ENCODE data around the gene LGALS1. TPM values are rescaled to one million over a fixed set of nuclear protein-coding genes. Genes with fewer than 3 reads are reported as not detected.
A peak's percentile ranks its signal among the peaks of the same experiment; 100 is the strongest.

The LGALS1 gene
- total RNA-seq, 3 donors from 2014 or later, result 621 to 2,412 (median 641) TPM

DNA sequence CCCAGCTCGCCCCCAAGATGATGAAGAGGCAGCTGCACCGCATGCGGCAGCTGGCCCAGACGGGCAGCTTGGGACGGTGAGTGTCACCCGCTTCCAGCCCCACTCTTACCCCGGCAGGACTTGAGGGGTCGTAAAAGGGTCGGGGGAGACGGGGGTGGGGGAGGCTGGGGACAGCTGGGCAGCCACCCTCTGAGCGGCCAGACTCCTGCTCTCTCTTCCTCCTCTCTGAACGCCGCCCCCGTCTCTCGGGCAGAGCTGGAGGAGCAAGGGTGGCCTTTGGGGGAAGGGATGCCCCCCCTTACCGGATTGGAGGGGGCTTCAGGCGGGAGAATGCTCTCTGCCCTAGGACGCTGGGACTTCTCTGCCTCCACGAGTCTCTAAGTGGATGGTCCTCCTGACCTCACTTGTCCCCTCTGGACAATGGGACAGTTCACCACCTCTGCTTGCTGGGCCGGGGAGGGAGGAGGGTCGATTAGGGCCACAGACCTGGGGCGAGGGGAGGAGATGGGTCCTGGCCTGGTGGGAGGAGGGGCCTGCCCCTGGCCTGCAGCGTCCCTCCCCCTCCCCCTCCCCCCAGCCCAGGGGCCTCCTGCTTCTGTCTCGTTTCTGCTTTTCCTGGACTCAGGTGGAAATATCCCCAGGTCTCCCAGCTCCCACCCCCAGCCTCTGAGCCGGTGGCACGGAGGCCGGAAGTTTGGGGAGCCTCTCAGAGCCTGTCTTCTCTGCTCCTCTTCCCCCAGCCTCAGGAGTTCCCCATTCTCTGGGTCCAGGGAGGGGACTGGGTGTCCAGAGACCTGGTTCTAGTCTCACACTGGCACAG, 35.5 kb upstream of the LGALS1 start:
- H3K27ac ChIP-seq, result peak overlapping the region; percentile 75 to 91
- no peaks in the 10 kb centered on the region for H3K9me3 ChIP-seq
- no peak for DNase-seq (ENCODE audit: low spot score in 2 of 2)
- intact Hi-C loops (cut with DNase I; ENCODE audit: low total_unique reads), result loop anchor here (5.0 kb wide), 1 partner anchor 377 kb away; no protein-coding TSS in a partner anchor
- H3K4me3 ChIP-seq, result peak overlapping the region; percentile 52 to 97 (median 79)
- peaks cover 11 to 20% of the 10 kb centered on the region in 2 donors for H3K4me1 ChIP-seq
- H3K36me3 ChIP-seq, result no peaks in the 10 kb centered on the region
- TF ChIP-seq POLR2AphosphoS5 (IDR thresholded peaks at IDR 0.05) (no peak), POLR2A (IDR thresholded peaks at IDR 0.05) (no peak)
- TF ChIP-seq, protein P1, sequence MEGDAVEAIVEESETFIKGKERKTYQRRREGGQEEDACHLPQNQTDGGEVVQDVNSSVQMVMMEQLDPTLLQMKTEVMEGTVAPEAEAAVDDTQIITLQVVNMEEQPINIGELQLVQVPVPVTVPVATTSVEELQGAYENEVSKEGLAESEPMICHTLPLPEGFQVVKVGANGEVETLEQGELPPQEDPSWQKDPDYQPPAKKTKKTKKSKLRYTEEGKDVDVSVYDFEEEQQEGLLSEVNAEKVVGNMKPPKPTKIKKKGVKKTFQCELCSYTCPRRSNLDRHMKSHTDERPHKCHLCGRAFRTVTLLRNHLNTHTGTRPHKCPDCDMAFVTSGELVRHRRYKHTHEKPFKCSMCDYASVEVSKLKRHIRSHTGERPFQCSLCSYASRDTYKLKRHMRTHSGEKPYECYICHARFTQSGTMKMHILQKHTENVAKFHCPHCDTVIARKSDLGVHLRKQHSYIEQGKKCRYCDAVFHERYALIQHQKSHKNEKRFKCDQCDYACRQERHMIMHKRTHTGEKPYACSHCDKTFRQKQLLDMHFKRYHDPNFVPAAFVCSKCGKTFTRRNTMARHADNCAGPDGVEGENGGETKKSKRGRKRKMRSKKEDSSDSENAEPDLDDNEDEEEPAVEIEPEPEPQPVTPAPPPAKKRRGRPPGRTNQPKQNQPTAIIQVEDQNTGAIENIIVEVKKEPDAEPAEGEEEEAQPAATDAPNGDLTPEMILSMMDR (IDR thresholded peaks at IDR 0.05), result no peak
- H3K27me3 ChIP-seq, result no peaks in the 10 kb centered on the region

DNA sequence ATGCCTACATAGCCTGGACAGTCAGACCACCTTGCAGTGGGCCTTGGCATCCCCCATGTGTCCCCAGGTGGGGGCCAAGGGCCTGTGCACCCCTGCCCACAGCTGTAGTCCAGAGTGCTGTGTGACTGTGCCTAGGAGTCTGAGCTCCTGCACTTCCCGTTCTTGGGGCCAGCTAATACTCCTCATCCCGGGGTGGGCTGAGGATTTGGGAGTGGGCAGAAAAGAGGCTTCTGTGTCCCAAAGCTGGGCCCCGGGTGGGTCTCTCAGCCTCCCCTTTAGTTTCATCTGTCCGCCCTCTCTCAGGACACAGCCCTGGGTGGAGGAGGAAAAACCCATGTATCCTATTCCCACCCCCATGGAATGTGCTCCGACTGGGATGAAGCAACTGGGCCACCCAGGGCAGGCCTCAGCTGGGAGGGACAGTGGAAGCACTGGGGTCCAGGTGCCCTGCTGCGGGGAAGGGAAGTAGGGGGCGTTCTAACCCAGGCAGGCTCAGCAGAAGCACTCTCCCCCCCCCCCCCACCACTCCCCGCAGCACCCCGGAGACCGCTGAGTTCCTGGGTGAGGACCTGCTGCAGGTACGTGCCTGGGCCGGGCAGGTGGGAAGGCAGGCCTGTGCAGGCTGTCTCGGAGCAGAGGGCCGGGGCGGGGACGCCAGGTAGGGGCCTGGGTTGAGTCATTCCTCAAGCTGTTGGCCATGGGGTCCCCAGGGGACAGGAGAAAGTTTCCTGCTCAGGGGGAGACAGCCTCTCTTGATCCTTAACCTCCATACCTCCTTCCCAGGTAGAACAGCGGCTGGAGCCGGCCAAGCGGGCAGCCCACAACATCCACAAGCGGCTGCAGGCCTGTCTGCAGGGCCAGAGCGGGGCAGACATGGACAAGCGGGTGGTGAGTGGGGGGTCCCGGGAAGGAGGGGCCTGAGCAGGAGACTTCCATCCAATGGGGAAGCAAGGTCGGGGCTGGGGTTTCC, 34.6 kb upstream of the LGALS1 start:
- Histone ChIP-seq H3K4me1 (peaks cover 8 to 20% of the 10 kb centered on the region in 2 donors), H3K4me3 (peak overlapping the region; percentile 52 to 97 (median 79)), H3K36me3 (no peaks in the 10 kb centered on the region), H3K9me3 (no peaks in the 10 kb centered on the region), H3K27me3 (no peaks in the 10 kb centered on the region), H3K27ac (peak overlapping the region; percentile 75 to 91)
- DNase-seq (ENCODE audit: low spot score in 2 of 2), result no peak
- intact Hi-C loops (cut with DNase I; ENCODE audit: low total_unique reads), result loop anchor here (5.0 kb wide), 1 partner anchor 376 kb away; no protein-coding TSS in a partner anchor
- no peak for TF ChIP-seq POLR2A (IDR thresholded peaks at IDR 0.05)
- TF ChIP-seq, protein P1 (IDR thresholded peaks at IDR 0.05), result no peak
- no peak for TF ChIP-seq POLR2AphosphoS5 (IDR thresholded peaks at IDR 0.05)

DNA sequence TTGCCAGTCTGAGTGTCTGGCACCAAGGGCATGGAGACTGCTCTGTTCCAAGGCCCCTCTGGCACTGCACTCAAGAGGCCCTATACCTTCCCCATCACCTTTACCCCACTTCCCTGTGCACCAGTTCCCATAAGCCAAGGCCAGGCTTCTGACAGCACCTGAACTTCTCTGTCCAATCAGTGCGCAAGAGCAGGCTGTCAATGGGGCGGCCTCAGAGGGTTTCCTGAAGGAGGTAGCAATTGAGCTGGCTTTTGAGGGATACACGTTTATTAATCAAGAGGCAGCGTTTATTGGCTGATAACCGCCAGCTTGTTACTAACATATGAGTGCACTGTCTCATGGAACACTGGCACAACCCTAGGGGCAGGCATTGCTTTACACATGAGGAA, 33.9 kb upstream of the LGALS1 start:
- H3K27me3 ChIP-seq, result no peaks in the 10 kb centered on the region
- no peaks in the 10 kb centered on the region for H3K9me3 ChIP-seq
- intact Hi-C loops (cut with DNase I; ENCODE audit: low total_unique reads), result loop anchor here (5.0 kb wide), 1 partner anchor 376 kb away; no protein-coding TSS in a partner anchor
- peaks cover 8 to 20% of the 10 kb centered on the region in 2 donors for H3K4me1 ChIP-seq
- no peaks in the 10 kb centered on the region for H3K36me3 ChIP-seq
- no peak for DNase-seq (ENCODE audit: low spot score in 2 of 2)
- no peak for TF ChIP-seq POLR2A (IDR thresholded peaks at IDR 0.05)
- TF ChIP-seq, protein P1 (IDR thresholded peaks at IDR 0.05), result no peak
- no peak for TF ChIP-seq POLR2AphosphoS5 (IDR thresholded peaks at IDR 0.05)
- H3K27ac ChIP-seq, result peak overlapping the region in 1 of 2 donors; percentile 91
- peak overlapping the region in 1 of 3 donors; percentile 97 for H3K4me3 ChIP-seq

DNA sequence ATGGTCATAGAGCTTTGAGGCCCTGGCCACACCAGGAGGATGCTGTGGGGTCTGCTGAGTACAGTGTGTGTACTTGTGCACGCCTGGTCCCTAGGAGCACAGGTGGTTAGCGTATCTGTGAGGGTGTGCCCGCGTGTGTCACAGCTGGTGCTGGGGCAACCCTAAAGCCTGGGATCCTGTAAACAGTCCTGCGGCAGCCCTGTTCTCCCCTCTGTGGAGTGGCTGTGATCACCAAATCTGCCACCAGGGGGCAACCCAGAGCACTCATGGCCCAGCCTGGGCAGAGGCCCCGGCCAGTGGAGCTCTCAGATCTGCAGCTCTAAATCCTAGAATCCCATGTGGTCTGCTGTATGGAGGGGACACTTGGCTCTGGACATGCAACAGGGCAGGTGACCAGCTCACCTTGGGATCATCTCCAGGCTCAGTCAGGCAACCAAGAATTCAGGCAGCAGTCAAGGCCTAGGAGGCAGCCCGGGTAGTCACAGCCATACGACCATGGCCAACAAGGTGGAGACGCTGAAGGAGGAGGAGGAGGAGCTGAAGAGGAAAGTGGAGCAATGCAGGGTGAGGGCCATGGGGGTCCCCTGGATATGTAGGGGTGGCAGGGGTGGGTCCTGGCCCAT, 32.1 kb upstream of the LGALS1 start:
- no peak overlapping the region for H3K4me3 ChIP-seq
- TF ChIP-seq POLR2AphosphoS5 (IDR thresholded peaks at IDR 0.05), result no peak
- TF ChIP-seq, protein P1 (IDR thresholded peaks at IDR 0.05), result peak; percentile 85 to 93 (median 92)
- no peak for TF ChIP-seq POLR2A (IDR thresholded peaks at IDR 0.05)
- DNase-seq (ENCODE audit: low spot score in 2 of 2), result peak; percentile 69 to 89
- H3K27me3 ChIP-seq, result no peaks in the 10 kb centered on the region
- intact Hi-C loops (cut with DNase I; ENCODE audit: low total_unique reads), result loop anchor here (5.0 kb wide), 1 partner anchor 374 kb away; no protein-coding TSS in a partner anchor
- peak overlapping the region in 1 of 2 donors; percentile 55 for H3K27ac ChIP-seq
- no peaks in the 10 kb centered on the region for H3K9me3 ChIP-seq
- no peaks in the 10 kb centered on the region for H3K36me3 ChIP-seq
- peaks cover 8 to 20% of the 10 kb centered on the region in 2 donors for H3K4me1 ChIP-seq

Data from breast epithelium (tissue), 4 donors.